ENCODE results near the gene CFAP97D2. TPM values are rescaled to one million over a fixed set of nuclear protein-coding genes. Genes with fewer than 3 reads are reported as not detected.
A peak's percentile ranks its signal among the peaks of the same experiment; 100 is the strongest.

The CFAP97D2 gene
- total and polyA plus RNA-seq, 2 experiments from 2014 or later = not detected

DNA sequence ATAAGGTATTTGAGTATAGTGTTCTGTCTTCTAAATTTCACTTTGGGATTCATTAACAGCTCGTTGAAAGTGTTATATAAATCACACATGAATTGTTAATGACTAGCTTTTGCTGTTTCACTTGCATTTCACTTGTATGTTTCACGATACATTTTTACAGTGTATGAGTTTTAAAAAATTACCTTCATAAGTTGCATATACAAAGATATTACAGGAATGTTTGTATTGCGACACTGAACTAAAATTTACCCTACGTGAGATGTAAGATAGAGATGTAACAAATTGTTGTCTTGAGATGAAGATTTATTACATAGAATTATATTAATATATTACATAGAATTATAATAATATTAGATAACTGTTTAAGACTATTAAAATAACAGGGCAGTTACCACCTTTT lies 57.2 kb downstream of the CFAP97D2 start:
- Histone ChIP-seq H3K36me3 (peaks cover 38% of the 10 kb centered on the region), H3K27ac (no peak overlapping the region), H3K9me3 (ENCODE audit: low read depth) (no peaks in the 10 kb centered on the region), H3K4me1 (ENCODE audit: low read depth) (peaks cover 9% of the 10 kb centered on the region), H3K27me3 (no peaks in the 10 kb centered on the region), H3K4me3 (peak overlapping the region; percentile 97)
- no peak for DNase-seq (ENCODE audit: low read depth in 1 of 2, low spot score in 1 of 2)
- TF ChIP-seq, protein P1, sequence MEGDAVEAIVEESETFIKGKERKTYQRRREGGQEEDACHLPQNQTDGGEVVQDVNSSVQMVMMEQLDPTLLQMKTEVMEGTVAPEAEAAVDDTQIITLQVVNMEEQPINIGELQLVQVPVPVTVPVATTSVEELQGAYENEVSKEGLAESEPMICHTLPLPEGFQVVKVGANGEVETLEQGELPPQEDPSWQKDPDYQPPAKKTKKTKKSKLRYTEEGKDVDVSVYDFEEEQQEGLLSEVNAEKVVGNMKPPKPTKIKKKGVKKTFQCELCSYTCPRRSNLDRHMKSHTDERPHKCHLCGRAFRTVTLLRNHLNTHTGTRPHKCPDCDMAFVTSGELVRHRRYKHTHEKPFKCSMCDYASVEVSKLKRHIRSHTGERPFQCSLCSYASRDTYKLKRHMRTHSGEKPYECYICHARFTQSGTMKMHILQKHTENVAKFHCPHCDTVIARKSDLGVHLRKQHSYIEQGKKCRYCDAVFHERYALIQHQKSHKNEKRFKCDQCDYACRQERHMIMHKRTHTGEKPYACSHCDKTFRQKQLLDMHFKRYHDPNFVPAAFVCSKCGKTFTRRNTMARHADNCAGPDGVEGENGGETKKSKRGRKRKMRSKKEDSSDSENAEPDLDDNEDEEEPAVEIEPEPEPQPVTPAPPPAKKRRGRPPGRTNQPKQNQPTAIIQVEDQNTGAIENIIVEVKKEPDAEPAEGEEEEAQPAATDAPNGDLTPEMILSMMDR (IDR thresholded peaks at IDR 0.05; ENCODE audit: low read depth, low read length) = no peak

DNA sequence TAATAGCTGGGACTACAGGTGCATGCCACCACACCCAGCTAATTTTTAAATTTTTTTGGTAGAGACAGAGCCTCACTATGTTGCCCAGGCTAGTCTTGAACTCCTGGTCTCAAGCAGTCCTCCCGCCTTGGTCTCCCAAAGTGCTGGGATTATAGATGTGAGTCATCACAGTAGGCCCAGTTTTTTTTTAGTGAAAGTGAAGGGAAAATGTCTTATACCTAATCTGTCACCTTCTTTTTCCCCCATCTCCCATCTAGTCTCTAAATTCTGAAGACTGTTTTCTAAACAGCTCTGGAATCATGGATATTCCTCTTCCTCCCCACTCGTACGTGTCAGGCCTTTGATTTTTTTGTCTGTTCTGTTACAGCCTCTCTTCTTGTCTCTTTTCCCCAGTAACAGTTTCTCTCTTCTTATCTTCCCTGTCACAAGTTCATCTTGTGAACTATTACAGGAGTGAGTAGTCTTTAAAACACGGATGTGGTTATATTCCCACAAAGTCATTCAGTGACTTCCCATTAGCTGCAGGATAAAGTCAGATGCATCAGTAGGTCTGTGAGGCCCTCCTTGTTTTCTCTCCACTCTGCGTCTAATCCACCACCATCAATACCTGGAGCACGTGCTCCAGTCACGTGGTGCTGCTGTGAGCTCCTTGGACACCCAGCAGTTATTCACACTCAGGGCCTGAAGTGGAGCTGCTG lies 58.5 kb downstream of the CFAP97D2 start:
- H3K36me3 ChIP-seq = peaks cover 52% of the 10 kb centered on the region
- H3K4me3 ChIP-seq = no peak overlapping the region
- no peaks in the 10 kb centered on the region for H3K27me3 ChIP-seq
- peaks cover 9% of the 10 kb centered on the region for H3K4me1 ChIP-seq (ENCODE audit: low read depth)
- no peak overlapping the region for H3K27ac ChIP-seq
- H3K9me3 ChIP-seq (ENCODE audit: low read depth) = no peaks in the 10 kb centered on the region
- DNase-seq (ENCODE audit: low read depth in 1 of 2, low spot score in 1 of 2) = no peak
- TF ChIP-seq, protein P1 (IDR thresholded peaks at IDR 0.05; ENCODE audit: low read depth, low read length) = no peak

DNA sequence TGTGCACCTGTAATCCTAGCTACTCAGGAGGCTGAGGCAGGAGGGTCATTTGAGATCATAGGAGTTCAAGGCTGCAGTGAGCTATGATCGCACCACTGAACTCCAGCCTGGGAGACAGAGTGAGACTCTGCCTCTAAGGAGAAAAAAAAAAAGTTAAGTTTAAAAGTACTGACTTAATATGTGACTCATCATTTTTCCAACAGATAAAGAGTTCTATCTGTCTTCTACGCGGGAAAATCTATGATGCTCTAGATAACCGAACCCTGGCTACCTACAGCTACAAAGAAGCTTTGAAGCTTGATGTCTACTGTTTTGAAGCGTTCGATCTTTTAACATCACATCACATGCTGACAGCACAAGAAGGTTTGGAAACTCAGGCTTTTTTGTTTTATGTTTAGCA lies 62.9 kb downstream of the CFAP97D2 start:
- H3K4me3 ChIP-seq = no peak overlapping the region
- H3K36me3 ChIP-seq = peaks cover 92% of the 10 kb centered on the region
- TF ChIP-seq, protein P1 (IDR thresholded peaks at IDR 0.05; ENCODE audit: low read depth, low read length) = no peak
- H3K9me3 ChIP-seq (ENCODE audit: low read depth) = no peaks in the 10 kb centered on the region
- no peak for DNase-seq (ENCODE audit: low read depth in 1 of 2, low spot score in 1 of 2)
- H3K27ac ChIP-seq = no peak overlapping the region
- no peaks in the 10 kb centered on the region for H3K27me3 ChIP-seq
- no peaks in the 10 kb centered on the region for H3K4me1 ChIP-seq (ENCODE audit: low read depth)

DNA sequence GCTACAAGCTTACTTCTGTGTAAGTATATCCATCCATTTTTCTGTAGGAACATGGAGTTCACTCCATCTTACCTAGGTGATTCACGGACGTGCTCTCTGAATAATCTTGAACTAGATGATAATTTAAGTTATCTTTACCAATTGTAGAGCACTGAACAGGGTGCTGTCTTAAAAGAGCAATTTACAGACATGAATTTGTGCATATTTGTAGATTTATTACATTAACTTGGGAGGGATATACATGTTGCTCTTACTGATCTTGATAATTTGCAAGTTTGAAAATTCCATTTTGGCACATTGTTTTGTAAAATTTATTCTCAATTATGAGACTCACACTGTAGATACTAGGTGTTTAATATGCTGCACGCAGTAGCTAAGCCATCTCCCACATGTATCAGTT lies 64.9 kb downstream of the CFAP97D2 start:
- H3K27me3 ChIP-seq = no peaks in the 10 kb centered on the region
- TF ChIP-seq, protein P1 (IDR thresholded peaks at IDR 0.05; ENCODE audit: low read depth, low read length) = no peak
- H3K4me3 ChIP-seq = no peak overlapping the region
- peaks cover 96% of the 10 kb centered on the region for H3K36me3 ChIP-seq
- H3K27ac ChIP-seq = no peak overlapping the region
- no peaks in the 10 kb centered on the region for H3K4me1 ChIP-seq (ENCODE audit: low read depth)
- no peaks in the 10 kb centered on the region for H3K9me3 ChIP-seq (ENCODE audit: low read depth)
- no peak for DNase-seq (ENCODE audit: low read depth in 1 of 2, low spot score in 1 of 2)

DNA sequence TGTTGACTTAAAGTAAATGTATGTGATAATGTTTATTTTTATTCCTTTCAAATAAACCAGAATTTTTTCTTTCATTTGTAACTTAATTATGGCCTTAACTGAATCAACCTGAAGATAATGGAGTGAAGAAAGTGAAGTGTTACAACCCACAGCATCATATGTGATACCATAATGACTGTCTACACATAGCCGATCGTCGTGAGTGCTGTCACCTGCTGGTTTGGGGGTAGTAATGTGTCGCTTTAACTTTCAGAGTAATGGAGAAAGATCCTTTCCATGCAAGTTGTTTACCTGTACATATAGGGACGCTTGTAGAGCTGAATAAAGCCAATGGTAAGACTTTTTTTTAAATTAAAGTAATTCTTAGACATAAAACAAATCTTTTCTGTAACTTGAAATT lies 65.6 kb downstream of the CFAP97D2 start:
- no peaks in the 10 kb centered on the region for H3K9me3 ChIP-seq (ENCODE audit: low read depth)
- no peak overlapping the region for H3K27ac ChIP-seq
- peaks cover 95% of the 10 kb centered on the region for H3K36me3 ChIP-seq
- no peaks in the 10 kb centered on the region for H3K4me1 ChIP-seq (ENCODE audit: low read depth)
- no peaks in the 10 kb centered on the region for H3K27me3 ChIP-seq
- no peak overlapping the region for H3K4me3 ChIP-seq
- DNase-seq (ENCODE audit: low read depth in 1 of 2, low spot score in 1 of 2) = no peak
- TF ChIP-seq, protein P1 (IDR thresholded peaks at IDR 0.05; ENCODE audit: low read depth, low read length) = no peak
